A673 (cell line): Measurements from ENCODE around the gene PTPN14. TPM values are rescaled to one million over a fixed set of nuclear protein-coding genes. Genes with fewer than 3 reads are reported as not detected.

Source experiments
- BruUV-seq: library from RNA; stranded (reverse); fragments of 400-500 nt; replicated peaks from 2 replicates; lab custom pipeline; 2021; lab: Mats Ljungman, UMichigan
- CTCF ChIA-PET: fragments of 300-600 bp; sonication (Branson Sonifier 250); formaldehyde crosslinking; loops from one replicate; lab custom pipeline; 2022; ENCODE audit warnings: antibody characterized with exemption; lab: Charles Lee
- POLR2A ChIA-PET: fragments of 300-600 bp; sonication (Branson Sonifier 250); formaldehyde crosslinking; loops from one replicate; lab custom pipeline; 2022; ENCODE audit warnings: antibody characterized with exemption; ENCODE audit not compliant: low non-redundant PET; lab: Charles Lee
- DNase-seq: peaks from one replicate; pipeline ENCODE4 v3.0.0-alpha.2; 2015; ENCODE audit warnings: low spot score
- H3K27ac ChIP-seq: fragments of 200-600 bp; sonication (generic); 2 replicates; pipeline ENCODE4 v1.5.1; 2016; ENCODE audit warnings: mixed run types, low read depth, mild to moderate bottlenecking, mixed read lengths, antibody characterized with exemption, low read length; ENCODE audit not compliant: poor library complexity, severe bottlenecking
- H3K27me3 ChIP-seq: fragments of 200-600 bp; sonication (generic); replicated peaks from 2 replicates; pipeline ENCODE4 v1.6.1; 2017; ENCODE audit warnings: mixed run types, low read depth, mild to moderate bottlenecking, mixed read lengths, antibody characterized with exemption, low read length; ENCODE audit not compliant: insufficient read depth, poor library complexity
- H3K36me3 ChIP-seq: fragments of 200-600 bp; sonication (generic); 2 replicates; pipeline ENCODE4 v1.6.1; 2016; ENCODE audit warnings: mixed run types, mild to moderate bottlenecking, mixed read lengths, antibody characterized with exemption, low read length; ENCODE audit not compliant: insufficient read depth, poor library complexity, severe bottlenecking
- H3K4me1 ChIP-seq: fragments of 200-600 bp; sonication (generic); 2 replicates; pipeline ENCODE4 v1.6.1; 2017; ENCODE audit warnings: mixed run types, mild to moderate bottlenecking, mixed read lengths, antibody characterized with exemption, low read length; ENCODE audit not compliant: insufficient read depth, poor library complexity, severe bottlenecking
- H3K4me3 ChIP-seq: fragments of 200-600 bp; sonication (generic); 2 replicates; pipeline ENCODE4 v1.5.1; 2016; ENCODE audit warnings: low read depth, mixed run types, mild to moderate bottlenecking, mixed read lengths, low read length; ENCODE audit not compliant: poor library complexity, severe bottlenecking
- H3K9me3 ChIP-seq: fragments of 200-600 bp; sonication (generic); 2 replicates; pipeline ENCODE4 v1.6.1; 2016; ENCODE audit warnings: mixed run types, low read depth, mild to moderate bottlenecking, mixed read lengths, antibody characterized with exemption, low read length; ENCODE audit not compliant: poor library complexity, severe bottlenecking
- EZH2 ChIP-seq: fragments of 200-600 bp; sonication (generic); IDR thresholded peaks from 2 replicates; pipeline ENCODE4 v1.6.1; 2017; ENCODE audit warnings: borderline replicate concordance, low read depth, mild to moderate bottlenecking, mixed read lengths, antibody characterized with exemption, low read length; ENCODE audit not compliant: poor library complexity, severe bottlenecking
- intact Hi-C: fragments of 100-400 bp; cut with micrococcal nuclease; formaldehyde crosslinking; loops from one replicate; pipeline ENCODE4 v1.10.0; 2022; ENCODE audit not compliant: unreplicated experiment
- total RNA-seq: library from RNA; stranded (reverse); gene quantifications from 2 replicates; pipeline ENCODE4 v1.2.3, GENCODE V29; 2021
- TF ChIP-seq, protein P1 (sequence below): fragments of 300-800, 200-600 bp; sonication (generic); conservative IDR thresholded peaks from 2 replicates; pipeline ENCODE4 v1.5.1; 2017; ENCODE audit warnings: low read depth, mild to moderate bottlenecking, antibody characterized with exemption, low read length, moderate library complexity, mixed read lengths

PTPN14 gene
- total RNA-seq, 1 experiment from 2014 or later = 114 TPM

DNA sequence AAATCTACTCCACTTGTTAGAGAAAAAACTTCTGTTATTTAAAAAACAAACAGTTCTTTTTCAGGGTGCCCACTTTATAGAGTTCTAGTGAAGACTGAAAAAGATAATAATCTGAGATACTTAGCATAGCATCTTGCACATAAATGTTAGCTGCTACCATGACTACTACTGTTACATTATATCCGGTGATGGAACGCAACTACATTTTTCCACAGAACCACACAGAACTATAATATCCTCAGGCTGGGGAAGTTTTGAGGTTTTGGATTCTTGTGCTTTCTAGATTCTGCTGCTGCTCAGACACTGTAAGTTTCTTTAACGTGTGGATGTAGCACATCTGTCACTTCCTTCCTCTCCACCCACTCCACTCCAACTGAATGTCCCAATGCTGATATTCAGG, 110.3 kb downstream of the PTPN14 start:
- Histone ChIP-seq H3K27me3 (no peaks in the 10 kb centered on the region), H3K4me1 (peaks cover 94% of the 10 kb centered on the region), H3K9me3 (no peaks in the 10 kb centered on the region), H3K27ac (peak overlapping the region; percentile 86), H3K36me3 (no peaks in the 10 kb centered on the region), H3K4me3 (no peak overlapping the region)
- no peak for DNase-seq
- CTCF ChIA-PET = no interaction called here
- intact Hi-C loops = no loop called here
- BruUV-seq = no TSS peak
- TF ChIP-seq, protein P1, sequence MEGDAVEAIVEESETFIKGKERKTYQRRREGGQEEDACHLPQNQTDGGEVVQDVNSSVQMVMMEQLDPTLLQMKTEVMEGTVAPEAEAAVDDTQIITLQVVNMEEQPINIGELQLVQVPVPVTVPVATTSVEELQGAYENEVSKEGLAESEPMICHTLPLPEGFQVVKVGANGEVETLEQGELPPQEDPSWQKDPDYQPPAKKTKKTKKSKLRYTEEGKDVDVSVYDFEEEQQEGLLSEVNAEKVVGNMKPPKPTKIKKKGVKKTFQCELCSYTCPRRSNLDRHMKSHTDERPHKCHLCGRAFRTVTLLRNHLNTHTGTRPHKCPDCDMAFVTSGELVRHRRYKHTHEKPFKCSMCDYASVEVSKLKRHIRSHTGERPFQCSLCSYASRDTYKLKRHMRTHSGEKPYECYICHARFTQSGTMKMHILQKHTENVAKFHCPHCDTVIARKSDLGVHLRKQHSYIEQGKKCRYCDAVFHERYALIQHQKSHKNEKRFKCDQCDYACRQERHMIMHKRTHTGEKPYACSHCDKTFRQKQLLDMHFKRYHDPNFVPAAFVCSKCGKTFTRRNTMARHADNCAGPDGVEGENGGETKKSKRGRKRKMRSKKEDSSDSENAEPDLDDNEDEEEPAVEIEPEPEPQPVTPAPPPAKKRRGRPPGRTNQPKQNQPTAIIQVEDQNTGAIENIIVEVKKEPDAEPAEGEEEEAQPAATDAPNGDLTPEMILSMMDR = no peak
- no peak for TF ChIP-seq EZH2
- POLR2A ChIA-PET = no interaction called here

DNA sequence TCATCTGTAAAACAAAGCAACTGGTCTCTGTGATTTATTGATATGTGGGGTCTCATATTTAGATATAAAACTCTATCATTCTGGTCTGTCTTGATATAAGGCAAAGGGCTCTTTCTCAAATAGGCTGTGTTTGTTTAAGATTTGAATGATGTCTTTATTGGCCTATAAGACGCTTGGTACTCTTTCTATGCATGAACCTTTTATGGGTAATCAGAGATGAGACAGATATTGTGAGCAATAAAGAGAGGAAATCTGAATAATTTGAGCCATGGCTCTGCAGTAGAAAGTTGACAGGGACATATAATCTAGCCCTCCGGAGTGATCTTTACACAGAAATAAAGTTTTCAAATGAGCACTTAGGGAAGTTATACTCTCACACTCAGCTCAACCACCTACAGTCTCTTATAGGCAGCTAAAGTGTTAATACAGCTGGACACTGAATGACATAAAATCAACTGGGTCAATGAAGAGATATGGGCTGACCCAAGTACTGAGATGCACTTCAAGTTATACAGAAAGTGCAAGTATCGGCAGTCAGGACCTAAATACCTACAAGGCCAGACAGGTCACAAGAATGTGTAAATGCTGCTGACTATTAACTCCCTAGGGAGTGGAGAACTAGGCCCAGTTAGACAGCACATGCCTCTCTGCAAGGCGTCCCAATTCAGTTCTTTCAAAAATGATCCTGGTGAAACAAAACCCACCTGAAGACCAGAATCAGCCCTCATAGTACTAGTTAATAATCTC, 111.0 kb downstream of the PTPN14 start:
- no TSS peak for BruUV-seq
- DNase-seq = peak; percentile 49
- intact Hi-C loops = no loop called here
- peak overlapping the region; percentile 29 for H3K4me3 ChIP-seq
- no peaks in the 10 kb centered on the region for H3K9me3 ChIP-seq
- no peaks in the 10 kb centered on the region for H3K27me3 ChIP-seq
- POLR2A ChIA-PET = no interaction called here
- H3K36me3 ChIP-seq = no peaks in the 10 kb centered on the region
- CTCF ChIA-PET = no interaction called here
- TF ChIP-seq, protein P1 = no peak
- TF ChIP-seq EZH2 = no peak
- H3K27ac ChIP-seq = peak overlapping the region; percentile 86
- H3K4me1 ChIP-seq = peaks cover 86% of the 10 kb centered on the region

DNA sequence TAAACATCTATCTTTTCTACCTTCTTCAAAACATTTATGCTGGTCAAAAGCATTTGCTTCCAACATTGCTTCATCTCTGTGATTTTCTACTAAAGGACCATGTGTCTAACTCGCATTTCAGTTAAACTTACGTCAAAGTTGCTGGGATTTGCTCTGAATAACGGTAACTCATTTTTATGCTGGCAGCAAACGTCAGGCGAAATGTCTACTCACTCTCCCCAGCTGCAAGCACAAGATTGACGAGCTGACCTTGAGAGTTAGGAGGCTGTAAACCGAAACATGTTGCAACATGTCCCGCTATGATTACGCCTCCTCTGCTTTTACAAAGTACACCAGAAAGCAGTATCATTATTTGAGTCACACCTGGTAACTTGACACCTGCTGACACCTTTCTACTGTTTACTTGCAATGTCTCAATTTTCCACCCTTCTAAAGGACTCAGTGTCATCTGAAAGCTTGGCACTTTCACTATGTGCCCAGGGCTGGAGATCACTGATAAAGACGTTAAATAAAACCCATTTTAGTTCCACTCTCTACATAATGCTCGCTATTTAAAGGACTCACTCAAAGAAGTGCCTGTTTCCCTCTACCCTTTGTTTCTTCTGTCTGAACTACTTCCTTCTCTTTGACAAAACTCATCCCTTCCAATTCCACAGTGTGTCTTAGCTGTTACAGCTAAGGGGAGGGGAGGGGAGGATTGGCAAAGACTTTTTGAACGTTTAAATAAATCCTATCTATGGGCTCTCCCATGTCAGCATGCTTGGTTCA, 111.9 kb downstream of the PTPN14 start:
- CTCF ChIA-PET = no interaction called here
- H3K36me3 ChIP-seq = no peaks in the 10 kb centered on the region
- H3K4me3 ChIP-seq = peak overlapping the region; percentile 29
- no peaks in the 10 kb centered on the region for H3K9me3 ChIP-seq
- POLR2A ChIA-PET = no interaction called here
- TF ChIP-seq, protein P1 = no peak
- TF ChIP-seq EZH2 = no peak
- DNase-seq = peak; percentile 76
- BruUV-seq = no TSS peak
- peak overlapping the region; percentile 86 for H3K27ac ChIP-seq
- H3K4me1 ChIP-seq = peaks cover 84% of the 10 kb centered on the region
- H3K27me3 ChIP-seq = no peaks in the 10 kb centered on the region
- intact Hi-C loops = no loop called here
